Parathyroid adenoma (tissue), 2 donors: ENCODE results near the gene NFATC4.

Experiments used
- H2AFZ ChIP-seq: fragments of 300-600 bp; sonication (generic); one replicate; pipeline ENCODE4 v1.7.0; 2017; ENCODE audit warnings: antibody characterized with exemption, mild to moderate bottlenecking
- H3K27ac ChIP-seq: fragments of 300-600 bp; sonication (generic); one replicate; pipeline ENCODE4 v1.7.0; 2017
- H3K27me3 ChIP-seq: fragments of 300-600 bp; sonication (generic); one replicate; pipeline ENCODE4 v1.7.0; 2017; ENCODE audit warnings: low read length; ENCODE audit not compliant: control insufficient read depth, insufficient read depth
- H3K36me3 ChIP-seq: fragments of 300-600 bp; sonication (generic); one replicate; pipeline ENCODE4 v1.7.0; 2017; ENCODE audit warnings: low read length; ENCODE audit not compliant: control insufficient read depth, insufficient read depth
- H3K4me1 ChIP-seq: fragments of 300-600 bp; sonication (generic); one replicate; pipeline ENCODE4 v1.7.0; 2017; ENCODE audit warnings: control low read depth
- H3K4me2 ChIP-seq: fragments of 300-600 bp; sonication (generic); one replicate; pipeline ENCODE4 v1.7.0; 2017; ENCODE audit warnings: low read length
- H3K4me3 ChIP-seq: fragments of 300-600 bp; sonication (generic); one replicate; pipeline ENCODE4 v1.7.0; 2017; ENCODE audit warnings: low read depth, low read length
- H3K79me2 ChIP-seq: fragments of 300-600 bp; sonication (generic); one replicate; pipeline ENCODE4 v1.7.0; 2017; ENCODE audit warnings: control low read depth
- H3K9ac ChIP-seq: fragments of 300-600 bp; sonication (generic); one replicate; pipeline ENCODE4 v1.7.0; 2017; ENCODE audit warnings: mild to moderate bottlenecking
- H3K9me3 ChIP-seq: fragments of 300-600 bp; sonication (generic); one replicate; pipeline ENCODE4 v1.7.0; 2017; ENCODE audit warnings: low read length; ENCODE audit not compliant: control insufficient read depth
- TF ChIP-seq, protein P1 (sequence below): fragments of 300-600 bp; sonication (generic); IDR thresholded peaks from one replicate; pipeline ENCODE4 v1.7.0; 2017; ENCODE audit warnings: antibody characterized with exemption, mild to moderate bottlenecking
- donor health status: primary hyperparathyroidism.

The NFATC4 gene

DNA sequence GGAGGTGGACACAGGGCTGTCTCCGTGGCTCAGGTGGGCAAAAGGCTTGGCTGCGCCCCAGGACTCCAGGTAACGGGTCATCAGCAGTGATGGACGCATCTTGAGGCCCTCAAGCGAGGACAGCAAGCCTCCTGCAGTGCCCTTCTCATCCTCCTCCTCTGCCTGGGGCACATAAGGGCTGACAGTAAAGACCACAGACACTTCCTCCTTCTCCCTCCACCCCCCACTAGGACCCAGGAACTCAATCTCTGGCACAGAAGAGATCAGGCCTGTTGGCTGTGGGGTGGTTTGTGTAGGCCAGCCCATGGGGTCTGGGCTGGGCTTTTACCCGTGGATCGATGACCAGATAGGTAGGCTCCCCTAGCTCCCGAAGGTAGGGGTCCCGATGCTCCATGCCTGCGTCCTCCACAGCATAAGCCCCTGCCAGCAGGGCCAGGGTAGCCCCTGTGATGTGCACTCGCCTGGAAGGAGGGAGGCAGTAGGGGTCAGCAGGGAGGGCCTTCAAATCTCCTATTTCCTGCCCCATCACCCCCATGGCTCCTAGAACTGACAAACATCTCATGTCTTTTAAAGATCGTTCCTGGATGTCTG lies 38.8 kb upstream of the NFATC4 start:
- no peak overlapping the region for H2AFZ ChIP-seq
- no peaks in the 10 kb centered on the region for H3K9me3 ChIP-seq
- TF ChIP-seq, protein P1, sequence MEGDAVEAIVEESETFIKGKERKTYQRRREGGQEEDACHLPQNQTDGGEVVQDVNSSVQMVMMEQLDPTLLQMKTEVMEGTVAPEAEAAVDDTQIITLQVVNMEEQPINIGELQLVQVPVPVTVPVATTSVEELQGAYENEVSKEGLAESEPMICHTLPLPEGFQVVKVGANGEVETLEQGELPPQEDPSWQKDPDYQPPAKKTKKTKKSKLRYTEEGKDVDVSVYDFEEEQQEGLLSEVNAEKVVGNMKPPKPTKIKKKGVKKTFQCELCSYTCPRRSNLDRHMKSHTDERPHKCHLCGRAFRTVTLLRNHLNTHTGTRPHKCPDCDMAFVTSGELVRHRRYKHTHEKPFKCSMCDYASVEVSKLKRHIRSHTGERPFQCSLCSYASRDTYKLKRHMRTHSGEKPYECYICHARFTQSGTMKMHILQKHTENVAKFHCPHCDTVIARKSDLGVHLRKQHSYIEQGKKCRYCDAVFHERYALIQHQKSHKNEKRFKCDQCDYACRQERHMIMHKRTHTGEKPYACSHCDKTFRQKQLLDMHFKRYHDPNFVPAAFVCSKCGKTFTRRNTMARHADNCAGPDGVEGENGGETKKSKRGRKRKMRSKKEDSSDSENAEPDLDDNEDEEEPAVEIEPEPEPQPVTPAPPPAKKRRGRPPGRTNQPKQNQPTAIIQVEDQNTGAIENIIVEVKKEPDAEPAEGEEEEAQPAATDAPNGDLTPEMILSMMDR, result no peak
- no peak overlapping the region for H3K27ac ChIP-seq
- no peaks in the 10 kb centered on the region for H3K27me3 ChIP-seq
- peaks cover 5% of the 10 kb centered on the region for H3K4me1 ChIP-seq
- no peak overlapping the region for H3K9ac ChIP-seq
- no peaks in the 10 kb centered on the region for H3K79me2 ChIP-seq
- H3K4me2 ChIP-seq, result no peak overlapping the region
- H3K4me3 ChIP-seq, result no peak overlapping the region
- H3K36me3 ChIP-seq, result no peaks in the 10 kb centered on the region

DNA sequence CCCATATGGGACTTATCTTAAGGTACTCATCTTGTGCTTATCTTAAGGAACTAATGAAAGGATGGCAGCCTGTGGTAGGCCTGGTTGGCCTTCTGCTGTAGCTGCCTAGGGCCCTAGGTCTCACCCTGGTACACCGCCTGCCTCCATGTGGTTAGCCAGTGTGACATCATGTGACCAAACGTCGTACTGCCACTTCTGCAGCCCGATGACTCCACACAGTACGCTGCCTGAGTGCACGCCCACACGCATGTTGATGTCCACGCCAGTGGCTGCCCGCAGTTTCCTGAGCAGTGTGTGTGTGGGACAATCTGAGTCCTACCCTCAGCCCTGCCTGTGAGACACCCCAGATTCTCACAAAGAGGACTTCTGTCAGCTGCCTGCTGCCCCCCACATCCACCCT lies 38.2 kb upstream of the NFATC4 start:
- H3K9ac ChIP-seq, result no peak overlapping the region
- peaks cover 8% of the 10 kb centered on the region for H3K4me1 ChIP-seq
- TF ChIP-seq, protein P1, result no peak
- no peaks in the 10 kb centered on the region for H3K36me3 ChIP-seq
- H3K27ac ChIP-seq, result no peak overlapping the region
- H2AFZ ChIP-seq, result no peak overlapping the region
- no peak overlapping the region for H3K4me3 ChIP-seq
- no peaks in the 10 kb centered on the region for H3K79me2 ChIP-seq
- no peaks in the 10 kb centered on the region for H3K9me3 ChIP-seq
- H3K27me3 ChIP-seq, result no peaks in the 10 kb centered on the region
- no peak overlapping the region for H3K4me2 ChIP-seq

DNA sequence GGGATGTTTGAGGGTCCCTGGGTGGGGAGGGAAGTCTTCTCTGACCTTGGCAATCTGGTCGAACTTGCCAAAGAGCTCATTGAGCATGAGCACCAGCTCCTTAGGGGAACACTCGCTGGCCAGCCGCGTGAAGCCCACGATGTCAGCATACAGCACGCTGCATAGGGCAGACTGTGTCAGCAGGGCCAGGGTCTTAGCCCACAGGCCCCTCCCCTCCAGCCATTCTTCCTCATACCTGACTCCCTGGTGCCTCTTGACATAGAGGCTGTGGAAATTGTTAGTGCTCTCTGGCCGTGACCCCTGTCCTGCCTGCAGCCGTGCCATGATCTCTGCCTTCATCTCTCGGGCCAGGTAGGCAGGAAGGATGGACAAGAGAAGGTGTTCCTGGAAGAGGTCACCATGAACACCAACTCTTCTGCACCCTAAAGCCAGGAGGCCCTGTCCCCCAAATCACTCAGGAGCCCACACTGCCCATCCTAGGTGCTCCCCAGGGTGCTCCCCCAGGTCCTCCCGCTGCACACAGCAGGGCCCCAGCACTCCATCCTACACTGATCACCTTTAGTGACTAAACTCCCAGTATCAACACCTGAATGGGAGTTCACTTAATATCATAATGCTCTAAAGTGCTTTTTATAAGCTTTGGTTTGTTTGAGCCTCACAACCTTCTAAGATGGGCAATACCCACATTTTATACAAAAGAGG lies 36.9 kb upstream of the NFATC4 start:
- no peaks in the 10 kb centered on the region for H3K27me3 ChIP-seq
- no peak overlapping the region for H2AFZ ChIP-seq
- H3K4me2 ChIP-seq, result no peak overlapping the region
- no peak overlapping the region for H3K27ac ChIP-seq
- H3K36me3 ChIP-seq, result no peaks in the 10 kb centered on the region
- H3K4me3 ChIP-seq, result no peak overlapping the region
- H3K9ac ChIP-seq, result no peak overlapping the region
- no peaks in the 10 kb centered on the region for H3K9me3 ChIP-seq
- peaks cover 8% of the 10 kb centered on the region for H3K4me1 ChIP-seq
- H3K79me2 ChIP-seq, result no peaks in the 10 kb centered on the region
- TF ChIP-seq, protein P1, result no peak

DNA sequence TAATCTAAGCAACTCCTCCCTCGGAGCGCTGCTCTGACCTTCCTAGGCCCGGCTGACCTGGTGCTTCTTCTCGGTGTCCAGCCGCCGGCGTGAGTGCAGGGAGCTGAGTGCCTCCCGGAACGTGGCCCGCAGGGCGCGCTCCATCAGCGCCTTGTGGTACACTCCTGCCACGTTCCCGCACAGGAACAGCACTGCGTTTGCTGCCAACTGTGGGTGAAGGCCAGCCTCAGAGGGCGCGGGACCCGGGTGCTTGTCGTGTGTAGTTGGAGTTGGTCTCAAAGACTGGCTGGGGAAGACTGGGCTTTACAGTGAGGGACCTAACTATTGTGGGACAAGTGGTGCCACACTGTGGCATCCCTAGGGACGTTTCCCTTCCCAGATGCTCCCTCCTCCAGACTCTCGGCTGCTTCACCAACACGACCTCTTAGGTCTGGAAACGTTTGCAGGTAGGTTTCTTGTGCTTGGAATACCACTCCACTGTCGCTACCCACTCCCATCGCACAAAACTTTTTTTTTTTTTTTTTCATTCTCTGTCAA lies 36.2 kb upstream of the NFATC4 start:
- Histone ChIP-seq H3K4me2 (no peak overlapping the region), H3K4me3 (no peak overlapping the region)

More for the DNA sequence above, 36.2 kb upstream of the NFATC4 start:
- Histone ChIP-seq H3K36me3 (no peaks in the 10 kb centered on the region), H3K27ac (no peak overlapping the region), H2AFZ (no peak overlapping the region), H3K9me3 (no peaks in the 10 kb centered on the region), H3K9ac (no peak overlapping the region), H3K4me1 (peaks cover 8% of the 10 kb centered on the region), H3K79me2 (no peaks in the 10 kb centered on the region), H3K27me3 (no peaks in the 10 kb centered on the region)
- TF ChIP-seq, protein P1, result no peak
